Neural progenitor cell (in vitro differentiated cells): ENCODE measurements around the gene NR4A1. TPM values are rescaled to one million over a fixed set of nuclear protein-coding genes. Genes with fewer than 3 reads are reported as not detected.
A peak's percentile ranks its signal among the peaks of the same experiment; 100 is the strongest.

ENCODE experiments used
- DNase-seq: peaks from one replicate; pipeline ENCODE4 v3.0.0-alpha.2; 2016; ENCODE audit warnings: low spot score
- H2AFZ ChIP-seq: fragments of 200-600 bp; sonication (generic); replicated peaks from 2 replicates; pipeline ENCODE4 v1.6.1; 2016; ENCODE audit warnings: antibody characterized with exemption
- H3F3A ChIP-seq: fragments of 200-600 bp; sonication (generic); 2 replicates; pipeline ENCODE4 v1.6.1; 2016; ENCODE audit warnings: antibody characterized with exemption, low read depth
- H3K27ac ChIP-seq: fragments of 200-600 bp; sonication (generic); 2 replicates; pipeline ENCODE4 v1.5.1; 2016; ENCODE audit warnings: mild to moderate bottlenecking
- H3K27me3 ChIP-seq: fragments of 200-600 bp; sonication (generic); 2 replicates; pipeline ENCODE4 v1.6.1; 2016; ENCODE audit warnings: mild to moderate bottlenecking, moderate library complexity
- H3K36me3 ChIP-seq: fragments of 200-600 bp; sonication (generic); 2 replicates; pipeline ENCODE4 v1.5.1; 2016
- H3K4me1 ChIP-seq: fragments of 200-600 bp; sonication (generic); 2 replicates; pipeline ENCODE4 v1.6.1; 2016; ENCODE audit warnings: mixed run types
- H3K4me2 ChIP-seq: fragments of 200-600 bp; sonication (generic); 2 replicates; pipeline ENCODE4 v1.6.1; 2016
- H3K4me3 ChIP-seq: fragments of 200-600 bp; sonication (generic); 2 replicates; pipeline ENCODE4 v1.5.1; 2016
- H3K79me2 ChIP-seq: fragments of 200-600 bp; sonication (generic); 2 replicates; pipeline ENCODE4 v1.6.1; 2016; ENCODE audit warnings: low read depth
- H3K9ac ChIP-seq: fragments of 200-600 bp; sonication (generic); 2 replicates; pipeline ENCODE4 v1.6.1; 2016
- H3K9me3 ChIP-seq: fragments of 200-600 bp; sonication (generic); 2 replicates; pipeline ENCODE4 v1.5.1; 2016; ENCODE audit warnings: low read depth
- H4K20me1 ChIP-seq: fragments of 200-600 bp; sonication (generic); 2 replicates; pipeline ENCODE4 v1.6.1; 2016; ENCODE audit warnings: low read depth
- H3K27ac Mint-ChIP-seq: 3 replicates; pipeline ENCODE4 v1.8.0; 2021; ENCODE audit warnings: mixed read lengths
- H3K27me3 Mint-ChIP-seq: 2 replicates; pipeline ENCODE4 v1.8.0; 2022; ENCODE audit warnings: low read depth, mild to moderate bottlenecking, inconsistent platforms, moderate library complexity, mixed read lengths; ENCODE audit not compliant: insufficient read depth
- H3K36me3 Mint-ChIP-seq: 3 replicates; pipeline ENCODE4 v1.8.0; 2021; ENCODE audit warnings: mixed read lengths
- H3K4me1 Mint-ChIP-seq: 3 replicates; pipeline ENCODE4 v1.8.0; 2021; ENCODE audit warnings: mixed read lengths
- H3K4me3 Mint-ChIP-seq: 3 replicates; pipeline ENCODE4 v1.8.0; 2021; ENCODE audit warnings: mild to moderate bottlenecking, moderate library complexity, mixed read lengths
- H3K9me3 Mint-ChIP-seq: 3 replicates; pipeline ENCODE4 v1.8.0; 2020; ENCODE audit warnings: mixed read lengths
- CTCF ChIP-seq: fragments of 200-600 bp; sonication (generic); IDR thresholded peaks from 2 replicates; pipeline ENCODE4 v1.5.1; 2017; ENCODE audit warnings: antibody characterized with exemption, mild to moderate bottlenecking
- EZH2 ChIP-seq: fragments of 200-600 bp; sonication (generic); IDR thresholded peaks from 2 replicates; pipeline ENCODE4 v1.6.1; 2017; ENCODE audit warnings: antibody characterized with exemption, mild to moderate bottlenecking, moderate library complexity
- EZH2phosphoT487 ChIP-seq: fragments of 200-600 bp; sonication (generic); IDR thresholded peaks from 2 replicates; pipeline ENCODE4 v1.6.1; 2017; ENCODE audit warnings: antibody characterized with exemption
- total RNA-seq: library from RNA; depleted of rRNA; stranded (reverse); fragments of >200 nt; gene quantifications from 2 replicates; pipeline ENCODE4 v1.2.3, GENCODE V29; 2015; ENCODE audit warnings: low replicate concordance

NR4A1 gene
- total RNA-seq, 1 donor from 2014 or later = 8.2 TPM

DNA sequence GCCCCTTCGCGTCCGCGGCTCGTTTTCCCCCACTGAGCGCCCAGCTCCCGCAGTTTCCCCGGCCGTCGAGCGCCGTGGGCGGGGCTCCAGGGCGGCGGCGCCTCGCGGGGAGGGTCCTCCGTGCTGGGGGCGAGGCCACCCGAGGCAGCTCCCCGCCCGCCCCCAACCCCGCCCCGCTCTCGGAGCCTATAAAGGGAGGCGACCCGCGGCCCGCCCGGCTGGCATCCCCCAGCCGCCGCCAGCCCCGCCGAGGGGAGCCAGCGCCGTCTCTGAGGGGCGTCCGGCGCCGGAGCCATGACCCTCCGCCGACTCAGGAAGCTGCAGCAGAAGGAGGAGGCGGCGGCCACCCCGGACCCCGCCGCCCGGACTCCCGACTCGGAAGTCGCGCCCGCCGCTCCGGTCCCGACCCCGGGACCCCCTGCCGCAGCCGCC lies 44.5 kb upstream of the NR4A1 start, which contains the start of gene TAMALIN:
TSS of gene TAMALIN (plus strand) at position 221 of the 432 bp plus-strand sequence. CDS start at position 295, 74 bp downstream.
- Histone ChIP-seq H4K20me1 (no peaks in the 10 kb centered on the region), H3K79me2 (no peaks in the 10 kb centered on the region), H3F3A (peaks cover 18% of the 10 kb centered on the region), H3K4me2 (peak within 1 kb of the TSS; percentile 93), H3K9ac (no peak within 1 kb of the TSS), H3K27ac (no peak within 1 kb of the TSS), H3K4me1 (peaks cover 31% of the 10 kb centered on the region), H3K4me3 (peak within 1 kb of the TSS; percentile 63), H2AFZ (peak within 1 kb of the TSS; percentile 23), H3K9me3 (no peaks in the 10 kb centered on the region), H3K36me3 (no peaks in the 10 kb centered on the region), H3K27me3 (peaks cover 49% of the 10 kb centered on the region)
- TF ChIP-seq EZH2 = no peak
- no peak for TF ChIP-seq EZH2phosphoT487
- no peak for TF ChIP-seq CTCF
- H3K27me3 Mint-ChIP-seq = peaks cover 24% of the 10 kb centered on the region
- peak within 1 kb of the TSS; percentile 83 for H3K27ac Mint-ChIP-seq
- peak within 1 kb of the TSS; percentile 92 for H3K4me3 Mint-ChIP-seq
- peaks cover 10% of the 10 kb centered on the region for H3K36me3 Mint-ChIP-seq
- H3K4me1 Mint-ChIP-seq = peaks cover 56% of the 10 kb centered on the region
- peak; percentile 69 for DNase-seq
- no peaks in the 10 kb centered on the region for H3K9me3 Mint-ChIP-seq

- Histone ChIP-seq H2AFZ (peak overlapping the region; percentile 23), H3K36me3 (no peaks in the 10 kb centered on the region), H3K27me3 (peaks cover 49% of the 10 kb centered on the region), H3K27ac (no peak overlapping the region), H3K4me2 (peak overlapping the region; percentile 93), H4K20me1 (no peaks in the 10 kb centered on the region), H3K4me3 (peak overlapping the region; percentile 63), H3K9me3 (no peaks in the 10 kb centered on the region), H3K4me1 (peaks cover 31% of the 10 kb centered on the region), H3F3A (peaks cover 18% of the 10 kb centered on the region), H3K79me2 (no peaks in the 10 kb centered on the region), H3K9ac (no peak overlapping the region)
- TF ChIP-seq EZH2 (peak; percentile 88), CTCF (no peak), EZH2phosphoT487 (peak; percentile 90)
- Mint-ChIP-seq H3K27me3 (peaks cover 24% of the 10 kb centered on the region), H3K27ac (no peak overlapping the region), H3K4me3 (peak overlapping the region; percentile 83), H3K36me3 (peaks cover 13% of the 10 kb centered on the region), H3K4me1 (peaks cover 56% of the 10 kb centered on the region), H3K9me3 (no peaks in the 10 kb centered on the region)
- peak; percentile 47 for DNase-seq
Measured at GRCh38 chr12:52007158-52007921, 43.9 kb upstream of the NR4A1 start.

DNA sequence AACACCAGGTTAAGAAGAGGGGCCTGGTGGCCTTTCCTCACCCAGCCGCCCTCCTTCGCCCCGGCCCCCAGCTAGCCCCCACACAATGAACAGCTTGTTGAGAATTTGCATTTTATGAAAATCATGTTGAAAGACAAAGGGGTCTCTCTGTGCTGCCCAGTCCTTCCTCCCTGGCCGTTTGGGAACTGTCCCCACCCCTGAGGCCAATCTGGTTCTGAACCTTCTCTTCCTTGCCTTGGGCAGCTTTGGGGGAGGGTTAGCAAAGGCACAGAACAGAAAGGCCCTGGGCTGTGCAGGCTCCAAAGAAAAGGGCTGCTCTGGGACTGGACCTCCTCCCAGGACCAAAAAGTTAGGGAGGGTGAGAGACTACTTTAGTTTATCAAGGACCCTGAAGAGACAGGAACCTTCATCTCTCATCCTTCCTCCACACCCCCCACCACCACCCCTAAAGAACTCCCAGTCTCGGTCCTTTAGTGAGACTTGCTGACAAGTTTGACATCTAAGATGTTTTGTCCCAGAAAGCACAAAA lies 43.2 kb upstream of the NR4A1 start:
- Histone ChIP-seq H3K4me3 (peak overlapping the region; percentile 63), H3K9me3 (no peaks in the 10 kb centered on the region)

More for the DNA sequence above, 43.2 kb upstream of the NR4A1 start:
- H3K27ac Mint-ChIP-seq = no peak overlapping the region
- Histone ChIP-seq H3K36me3 (no peaks in the 10 kb centered on the region), H2AFZ (no peak overlapping the region), H4K20me1 (no peaks in the 10 kb centered on the region), H3K9ac (no peak overlapping the region), H3K27ac (no peak overlapping the region), H3K27me3 (peaks cover 49% of the 10 kb centered on the region), H3F3A (peaks cover 18% of the 10 kb centered on the region), H3K79me2 (no peaks in the 10 kb centered on the region), H3K4me1 (peaks cover 31% of the 10 kb centered on the region), H3K4me2 (peak overlapping the region; percentile 93)
- TF ChIP-seq CTCF (no peak), EZH2 (no peak), EZH2phosphoT487 (no peak)
- peaks cover 7% of the 10 kb centered on the region for H3K36me3 Mint-ChIP-seq
- no peak for DNase-seq
- no peaks in the 10 kb centered on the region for H3K9me3 Mint-ChIP-seq
- peaks cover 24% of the 10 kb centered on the region for H3K27me3 Mint-ChIP-seq
- H3K4me3 Mint-ChIP-seq = peak overlapping the region; percentile 75
- peaks cover 50% of the 10 kb centered on the region for H3K4me1 Mint-ChIP-seq
